ENCODE results near the gene IL1RAPL1. TPM values are rescaled to one million over a fixed set of nuclear protein-coding genes. Genes with fewer than 3 reads are reported as not detected.

IL1RAPL1 gene
- total RNA-seq, 1 donor from 2014 or later = 2.7 TPM

GRCh38 chrX:29490606-29491005, 903.4 kb downstream of the IL1RAPL1 start:
- Mint-ChIP-seq H3K36me3 (ENCODE audit: low read depth) (no peaks in the 10 kb centered on the region), H3K27ac (ENCODE audit: unreplicated experiment) (no peak overlapping the region), H3K4me1 (peaks cover 6% of the 10 kb centered on the region), H3K9me3 (no peaks in the 10 kb centered on the region), H3K4me3 (no peak overlapping the region), H3K27me3 (ENCODE audit: low read depth) (no peaks in the 10 kb centered on the region)
- no peak for TF ChIP-seq CTCF (conservative IDR thresholded peaks at IDR 0.05)
- no peak for DNase-seq (ENCODE audit: low read depth, low spot score)

GRCh38 chrX:29491659-29492058, 904.4 kb downstream of the IL1RAPL1 start:
- H3K4me1 Mint-ChIP-seq = peaks cover under 1% of the 10 kb centered on the region
- no peak overlapping the region for H3K4me3 Mint-ChIP-seq
- no peaks in the 10 kb centered on the region for H3K36me3 Mint-ChIP-seq (ENCODE audit: low read depth)
- no peaks in the 10 kb centered on the region for H3K9me3 Mint-ChIP-seq
- H3K27me3 Mint-ChIP-seq (ENCODE audit: low read depth) = no peaks in the 10 kb centered on the region
- no peak for TF ChIP-seq CTCF (conservative IDR thresholded peaks at IDR 0.05)
- H3K27ac Mint-ChIP-seq (ENCODE audit: unreplicated experiment) = no peak overlapping the region
- no peak for DNase-seq (ENCODE audit: low read depth, low spot score)

GRCh38 chrX:29496636-29497180, 909.5 kb downstream of the IL1RAPL1 start:
- DNase-seq (ENCODE audit: low read depth, low spot score) = no peak
- H3K4me3 Mint-ChIP-seq = no peak overlapping the region
- H3K27me3 Mint-ChIP-seq (ENCODE audit: low read depth) = no peaks in the 10 kb centered on the region
- no peak for TF ChIP-seq CTCF (conservative IDR thresholded peaks at IDR 0.05)
- no peaks in the 10 kb centered on the region for H3K36me3 Mint-ChIP-seq (ENCODE audit: low read depth)
- peaks cover 6% of the 10 kb centered on the region for H3K9me3 Mint-ChIP-seq
- H3K4me1 Mint-ChIP-seq = no peaks in the 10 kb centered on the region
- no peak overlapping the region for H3K27ac Mint-ChIP-seq (ENCODE audit: unreplicated experiment)

GRCh38 chrX:29506729-29507128, 919.5 kb downstream of the IL1RAPL1 start:
- no peak overlapping the region for H3K27ac Mint-ChIP-seq (ENCODE audit: unreplicated experiment)
- H3K36me3 Mint-ChIP-seq (ENCODE audit: low read depth) = no peaks in the 10 kb centered on the region
- no peak for DNase-seq (ENCODE audit: low read depth, low spot score)
- peaks cover 14% of the 10 kb centered on the region for H3K9me3 Mint-ChIP-seq
- H3K27me3 Mint-ChIP-seq (ENCODE audit: low read depth) = no peaks in the 10 kb centered on the region
- no peak overlapping the region for H3K4me3 Mint-ChIP-seq
- no peak for TF ChIP-seq CTCF (conservative IDR thresholded peaks at IDR 0.05)
- no peaks in the 10 kb centered on the region for H3K4me1 Mint-ChIP-seq

- DNase-seq (ENCODE audit: low read depth, low spot score) = no peak
- no peak for TF ChIP-seq CTCF (conservative IDR thresholded peaks at IDR 0.05)
- Mint-ChIP-seq H3K27me3 (ENCODE audit: low read depth) (no peaks in the 10 kb centered on the region), H3K9me3 (no peaks in the 10 kb centered on the region), H3K27ac (ENCODE audit: unreplicated experiment) (no peak overlapping the region), H3K4me3 (no peak overlapping the region), H3K4me1 (no peaks in the 10 kb centered on the region), H3K36me3 (ENCODE audit: low read depth) (no peaks in the 10 kb centered on the region)
Observed at GRCh38 chrX:29518100-29518499, 930.9 kb downstream of the IL1RAPL1 start.
